K562 (cell line): Measurements from ENCODE around the gene JPT1. TPM values are rescaled to one million over a fixed set of nuclear protein-coding genes. Genes with fewer than 3 reads are reported as not detected.

Source experiments
- BCLAF1 ChIP-seq, 2 experiments: fragments of 450-650 bp in 1 of 2; IDR thresholded peaks; 2 replicates each; pipeline ENCODE4 v1.6.1; 2011 to 2017; ENCODE audit warnings: low read depth in 2 of 2, antibody characterized with exemption in 1 of 2, borderline replicate concordance in 1 of 2, low read length in 1 of 2, mild to moderate bottlenecking in 1 of 2, mixed read lengths in 1 of 2; ENCODE audit not compliant: control insufficient read depth in 1 of 2
- CXXC5 ChIP-seq: fragments of 250-450 bp; sonication (Bioruptor Pico); IDR thresholded peaks from 2 replicates; pipeline ENCODE4 v1.8.0; 2022; ENCODE audit warnings: inconsistent platforms, mild to moderate bottlenecking, moderate library complexity
- ELK1 ChIP-seq: sonication (generic); formaldehyde crosslinking; IDR thresholded peaks from 2 replicates; pipeline ENCODE4 v1.8.1; 2022; ENCODE audit warnings: missing genetic modification reagents
- KDM4B ChIP-seq, 2 experiments: fragments of 450-650 bp in 1 of 2; sonication (generic) in 1 of 2; IDR thresholded peaks; 2 replicates each; pipeline ENCODE4 v1.6.1; 2016 to 2017; ENCODE audit warnings: borderline replicate concordance in 2 of 2, antibody characterized with exemption in 1 of 2, low read depth in 1 of 2, mild to moderate bottlenecking in 1 of 2
- KLF10 ChIP-seq: fragments of 250-450 bp; sonication (Bioruptor Pico); IDR thresholded peaks from 2 replicates; pipeline ENCODE4 v1.6.1; 2021; ENCODE audit warnings: matching md5 sums
- MCM7 ChIP-seq, 2 experiments: fragments of 450-650 bp; IDR thresholded peaks; 2 replicates each; pipeline ENCODE4 v1.6.1; 2016 to 2018
- PHF20 ChIP-seq: fragments of 450-650 bp; IDR thresholded peaks from 2 replicates; pipeline ENCODE4 v1.6.1; 2018; ENCODE audit not compliant: partially characterized antibody
- POLR3A ChIP-seq: IDR thresholded peaks from 2 replicates; pipeline ENCODE4 v1.6.1; 2011; ENCODE audit warnings: borderline replicate concordance, mild to moderate bottlenecking, moderate library complexity; ENCODE audit not compliant: insufficient read length, insufficient read depth; ENCODE audit errors: extremely low read depth
- SFPQ ChIP-seq: fragments of 200-400 bp; formaldehyde crosslinking; IDR thresholded peaks from 2 replicates; pipeline ENCODE4 v1.6.1; 2017; ENCODE audit warnings: mild to moderate bottlenecking, low read depth, low read length, moderate library complexity
- ZNF695 ChIP-seq: fragments of 450-650 bp; formaldehyde crosslinking; IDR thresholded peaks from 2 replicates; pipeline ENCODE4 v1.4.0; 2020; ENCODE audit warnings: mild to moderate bottlenecking, moderate library complexity
- ZNF696 ChIP-seq: fragments of 250-450 bp; sonication (Bioruptor Pico); conservative IDR thresholded peaks from 2 replicates; pipeline ENCODE4 v1.4.0; 2020; ENCODE audit warnings: mild to moderate bottlenecking, moderate library complexity
- polyA plus RNA-seq, 8 experiments: library from polyadenylated mRNA; depleted of rRNA in 4 of 8; stranded (reverse) in 5 of 8; unstranded in 3 of 8; fragments of >200 nt; fragmentation: Nextera tagmentation in 2 of 8; fragmentation: Illumina TruSeq in 1 of 8; extraction: Ambion mirVana in 2 of 8; extraction: Trizol in 1 of 8; gene quantifications; 2 replicates each; pipeline versions ENCODE4 v1.2.1 to v1.2.3, GENCODE V29; 2011 to 2014; ENCODE audit warnings: inconsistent platforms in 1 of 8, missing spikeins in 1 of 8
- total RNA-seq, 7 experiments: library from RNA; depleted of rRNA in 6 of 7; stranded (reverse); fragments of >200 nt in 6 of 7; fragmentation: Illumina TruSeq in 2 of 7; extraction: Trizol in 2 of 7; gene quantifications; 2 replicates each; pipeline versions ENCODE4 v1.2.1 to v1.2.3, GENCODE V29; 2011 to 2021; ENCODE audit warnings: low replicate concordance in 1 of 7
- TF ChIP-seq, protein P1 (sequence below): fragments of 150-350 bp; conservative IDR thresholded peaks from 2 replicates; pipeline ENCODE4 v1.6.1; 2014; ENCODE audit warnings: low read length
- TF ChIP-seq, protein P2 (sequence below), 2 experiments: fragments of 450-650 bp in 1 of 2; sonication (generic) in 1 of 2; formaldehyde crosslinking in 1 of 2; IDR thresholded peaks in 1 of 2; conservative IDR thresholded peaks in 1 of 2; 2 replicates each; pipeline versions ENCODE4 v1.6.1 to v1.8.1; 2016 to 2023; ENCODE audit warnings: mild to moderate bottlenecking in 2 of 2, moderate library complexity in 2 of 2, inconsistent platforms in 1 of 2, missing genetic modification reagents in 1 of 2

The JPT1 gene
- total and polyA plus RNA-seq, 9 of the 15 experiments (the other 6 are each of a cell fraction or from before 2014, with no cell fraction given): 56.7 to 292 (median 144) TPM

DNA sequence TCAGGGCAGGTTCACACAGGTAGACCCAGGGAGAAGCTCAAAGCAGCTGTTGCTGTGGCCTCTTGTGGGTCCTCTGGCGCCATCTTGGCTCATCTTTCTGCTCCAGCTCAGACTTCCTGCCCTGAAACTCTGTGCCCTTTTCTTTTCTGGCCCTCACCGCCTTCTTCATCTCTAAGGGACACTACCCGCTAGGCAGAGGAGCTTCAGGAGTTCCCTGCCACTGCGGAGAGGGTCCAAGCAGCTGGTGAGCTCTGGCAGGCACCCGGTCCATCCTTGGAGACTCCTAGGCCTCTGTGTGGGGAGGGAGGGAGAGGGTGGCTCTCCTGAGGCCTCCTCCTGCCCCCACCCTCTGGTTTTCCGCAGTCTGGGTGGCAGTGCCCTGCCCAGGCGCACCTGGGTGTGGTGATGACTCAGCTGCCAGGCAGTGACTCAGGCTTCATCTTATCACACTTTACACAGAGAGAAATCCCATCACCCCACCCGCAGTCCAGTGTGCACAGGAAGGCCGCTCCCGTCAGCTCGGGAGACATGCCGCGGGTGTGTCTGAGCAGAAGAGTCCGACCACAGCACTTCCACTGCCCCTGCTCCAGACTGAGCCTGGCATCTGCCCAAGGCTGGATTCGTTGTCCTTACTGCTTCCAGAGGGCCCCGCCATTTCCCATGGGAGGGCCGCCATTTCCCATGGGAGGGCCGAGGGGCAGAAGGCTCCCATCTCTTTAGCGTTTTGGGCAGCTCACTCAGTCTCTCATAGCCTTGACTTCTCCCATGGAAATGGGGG, 30.1 kb downstream of the JPT1 start (continued):
- TF ChIP-seq SFPQ (no peak), KDM4B (IDR thresholded peaks at IDR 0.05; ENCODE audit: borderline replicate concordance in 2 of 2, low read depth in 1 of 2) (0 out of 4 replicates have a peak, but pooled peaks of 1 of the 2 experiments have one; percentile 54), MCM7 (IDR thresholded peaks at IDR 0.05) (no peak), POLR3A (no peak), CXXC5 (CRISPR knock-in tag) (peak; percentile 77), ZNF695 (CRISPR knock-in tag) (no peak), ZNF696 (CRISPR knock-in tag) (no peak), KLF10 (CRISPR knock-in tag) (no peak), BCLAF1 (IDR thresholded peaks at IDR 0.05; ENCODE audit: borderline replicate concordance in 1 of 2, control insufficient read depth in 1 of 2, low read depth in 2 of 2, low read length in 1 of 2) (no peak), ELK1 (CRISPR knock-in tag) (no peak), PHF20 (no peak)
- TF ChIP-seq, protein P1, sequence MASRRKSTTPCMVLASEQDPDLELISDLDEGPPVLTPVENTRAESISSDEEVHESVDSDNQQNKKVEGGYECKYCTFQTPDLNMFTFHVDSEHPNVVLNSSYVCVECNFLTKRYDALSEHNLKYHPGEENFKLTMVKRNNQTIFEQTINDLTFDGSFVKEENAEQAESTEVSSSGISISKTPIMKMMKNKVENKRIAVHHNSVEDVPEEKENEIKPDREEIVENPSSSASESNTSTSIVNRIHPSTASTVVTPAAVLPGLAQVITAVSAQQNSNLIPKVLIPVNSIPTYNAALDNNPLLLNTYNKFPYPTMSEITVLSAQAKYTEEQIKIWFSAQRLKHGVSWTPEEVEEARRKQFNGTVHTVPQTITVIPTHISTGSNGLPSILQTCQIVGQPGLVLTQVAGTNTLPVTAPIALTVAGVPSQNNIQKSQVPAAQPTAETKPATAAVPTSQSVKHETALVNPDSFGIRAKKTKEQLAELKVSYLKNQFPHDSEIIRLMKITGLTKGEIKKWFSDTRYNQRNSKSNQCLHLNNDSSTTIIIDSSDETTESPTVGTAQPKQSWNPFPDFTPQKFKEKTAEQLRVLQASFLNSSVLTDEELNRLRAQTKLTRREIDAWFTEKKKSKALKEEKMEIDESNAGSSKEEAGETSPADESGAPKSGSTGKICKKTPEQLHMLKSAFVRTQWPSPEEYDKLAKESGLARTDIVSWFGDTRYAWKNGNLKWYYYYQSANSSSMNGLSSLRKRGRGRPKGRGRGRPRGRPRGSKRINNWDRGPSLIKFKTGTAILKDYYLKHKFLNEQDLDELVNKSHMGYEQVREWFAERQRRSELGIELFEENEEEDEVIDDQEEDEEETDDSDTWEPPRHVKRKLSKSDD: no peak
- TF ChIP-seq, protein P2, sequence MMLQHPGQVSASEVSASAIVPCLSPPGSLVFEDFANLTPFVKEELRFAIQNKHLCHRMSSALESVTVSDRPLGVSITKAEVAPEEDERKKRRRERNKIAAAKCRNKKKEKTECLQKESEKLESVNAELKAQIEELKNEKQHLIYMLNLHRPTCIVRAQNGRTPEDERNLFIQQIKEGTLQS (IDR thresholded peaks at IDR 0.05): peak; percentile 97
- TF ChIP-seq, protein P2 (CRISPR knock-in tag; conservative IDR thresholded peaks at IDR 0.05): peak; percentile 48; the same call in 1 of the 2 replicates
